MM.1S (cell line): ENCODE results near the gene TMEM232.

Source experiments
- CTCF ChIP-seq: fragments of 300-600 bp; sonication (generic); IDR thresholded peaks from 2 replicates; pipeline ENCODE4 v1.5.1; 2016; ENCODE audit warnings: antibody characterized with exemption, low read length, mixed read lengths
- EZH2 ChIP-seq: fragments of 300-600 bp; sonication (generic); optimal IDR thresholded peaks from 2 replicates; pipeline ENCODE3; 2017; ENCODE audit warnings: low read depth, mild to moderate bottlenecking, antibody characterized with exemption, low read length, mixed read lengths
- EZH2phosphoT487 ChIP-seq: fragments of 300-600 bp; sonication (generic); IDR thresholded peaks from 2 replicates; pipeline ENCODE4 v1.6.1; 2018; ENCODE audit warnings: antibody characterized with exemption, low read length

- TF ChIP-seq CTCF (no peak), EZH2 (no peak), EZH2phosphoT487 (no peak)
Measured at GRCh38 chr5:110736753-110737152, 10.3 kb upstream of the TMEM232 start.
